ENCODE results near the gene LRIG1.

- no peak for TF ChIP-seq CTCF (IDR thresholded peaks at IDR 0.05)
- TF ChIP-seq POLR2A (IDR thresholded peaks at IDR 0.05), result no peak
- TF ChIP-seq POLR2AphosphoS5 (IDR thresholded peaks at IDR 0.05), result no peak
Measured at GRCh38 chr3:66508461-66508860, 7.6 kb upstream of the LRIG1 start.

Measured in breast epithelium (tissue), 3 donors.